Measurements from ENCODE around the gene SLC6A4. TPM values are rescaled to one million over a fixed set of nuclear protein-coding genes. Genes with fewer than 3 reads are reported as not detected.
"Not testable (repeated sequence)": the region's sequence is repeated elsewhere in the genome, so short reads cannot be mapped to it uniquely, and the experiment has no call there.

The SLC6A4 gene
- total RNA-seq, 1 donor from 2014 or later = not detected

DNA sequence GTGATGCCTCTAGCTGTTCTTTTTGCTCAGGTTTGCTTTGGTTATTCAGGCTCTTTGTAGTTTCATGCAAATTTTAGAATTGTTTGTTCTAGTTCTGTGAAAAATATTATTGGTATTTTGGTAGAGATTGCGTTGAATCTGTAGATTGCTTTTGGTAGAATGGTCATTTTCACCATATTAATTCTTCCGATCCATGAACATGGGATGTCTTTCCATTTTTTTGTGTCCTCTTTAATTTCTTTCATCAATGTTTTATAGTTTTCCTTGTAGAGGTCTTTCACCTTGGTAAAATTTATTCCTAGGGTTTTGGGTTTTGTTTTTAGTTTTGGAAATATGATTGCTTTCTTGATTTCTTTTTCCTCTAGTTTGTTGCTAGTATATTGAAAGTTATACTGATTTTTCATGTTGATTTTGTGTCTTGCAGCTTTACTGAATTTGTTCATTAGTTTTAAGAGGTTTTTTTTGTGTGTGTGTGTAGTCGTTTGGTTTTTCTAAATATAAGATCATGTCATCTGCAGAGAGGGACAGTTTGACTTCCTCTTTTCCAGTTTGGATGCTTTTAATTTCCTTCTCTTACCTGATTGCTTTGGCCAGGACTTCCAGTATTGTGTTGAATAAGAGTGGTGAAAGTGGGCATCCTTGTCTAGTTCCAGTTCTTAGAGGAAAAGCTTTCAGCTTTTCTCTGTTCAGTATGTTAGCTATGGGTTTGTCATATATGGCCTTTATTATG, 76.4 kb downstream of the SLC6A4 start:
- no peak for TF ChIP-seq CTCF (conservative IDR thresholded peaks at IDR 0.05)
- Mint-ChIP-seq H3K4me3 (no peak overlapping the region), H3K27ac (ENCODE audit: unreplicated experiment) (no peak overlapping the region), H3K4me1 (no peaks in the 10 kb centered on the region), H3K9me3 (peaks cover 18% of the 10 kb centered on the region), H3K27me3 (ENCODE audit: low read depth) (no peaks in the 10 kb centered on the region), H3K36me3 (ENCODE audit: low read depth) (peaks cover 42% of the 10 kb centered on the region)
- DNase-seq (ENCODE audit: low read depth, low spot score) = no peak

GRCh38 chr17:30155389-30155788, 80.1 kb downstream of the SLC6A4 start:
- Mint-ChIP-seq H3K36me3 (ENCODE audit: low read depth) (peaks cover 38% of the 10 kb centered on the region), H3K27ac (ENCODE audit: unreplicated experiment) (no peak overlapping the region), H3K27me3 (ENCODE audit: low read depth) (no peaks in the 10 kb centered on the region), H3K9me3 (peaks cover 14% of the 10 kb centered on the region), H3K4me3 (no peak overlapping the region), H3K4me1 (no peaks in the 10 kb centered on the region)
- no peak for DNase-seq (ENCODE audit: low read depth, low spot score)
- TF ChIP-seq CTCF (conservative IDR thresholded peaks at IDR 0.05) = no peak

- H3K27ac Mint-ChIP-seq (ENCODE audit: unreplicated experiment) = no peak overlapping the region
Observed at GRCh38 chr17:30153463-30153862, 82.0 kb downstream of the SLC6A4 start.

DNA sequence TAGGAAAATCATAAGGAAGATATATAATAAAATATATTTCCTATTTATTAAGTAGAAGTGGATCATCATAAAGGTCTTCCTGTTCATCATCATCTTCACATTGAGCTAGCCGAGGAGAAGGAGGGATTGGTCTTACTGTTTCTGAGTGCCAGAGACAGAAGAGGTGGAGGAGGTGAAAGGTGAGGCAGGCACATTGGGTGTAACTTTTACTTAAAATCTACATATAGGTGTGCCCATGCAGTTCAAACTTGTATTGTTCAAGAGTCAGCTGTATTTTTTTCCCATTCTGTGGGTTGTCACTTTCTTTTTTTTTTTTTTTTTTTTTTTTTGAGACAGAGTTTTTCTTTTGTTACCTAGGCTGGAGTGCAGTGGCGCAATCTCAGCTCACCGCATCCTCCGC, 84.0 kb downstream of the SLC6A4 start:
- no peak overlapping the region for H3K4me3 Mint-ChIP-seq
- no peak for DNase-seq (ENCODE audit: low read depth, low spot score)
- no peaks in the 10 kb centered on the region for H3K4me1 Mint-ChIP-seq
- H3K27me3 Mint-ChIP-seq (ENCODE audit: low read depth) = no peaks in the 10 kb centered on the region
- H3K9me3 Mint-ChIP-seq = no peaks in the 10 kb centered on the region
- H3K36me3 Mint-ChIP-seq (ENCODE audit: low read depth) = peaks cover 6% of the 10 kb centered on the region
- no peak for TF ChIP-seq CTCF (conservative IDR thresholded peaks at IDR 0.05)
- H3K27ac Mint-ChIP-seq (ENCODE audit: unreplicated experiment) = no peak overlapping the region

More at GRCh38 chr17:30153463-30153862, 82.0 kb downstream of the SLC6A4 start:
- TF ChIP-seq CTCF (conservative IDR thresholded peaks at IDR 0.05) = no peak
- peaks cover 20% of the 10 kb centered on the region for H3K36me3 Mint-ChIP-seq (ENCODE audit: low read depth)
- H3K27me3 Mint-ChIP-seq (ENCODE audit: low read depth) = no peaks in the 10 kb centered on the region
- peaks cover 4% of the 10 kb centered on the region for H3K9me3 Mint-ChIP-seq
- no peak overlapping the region for H3K4me3 Mint-ChIP-seq
- DNase-seq (ENCODE audit: low read depth, low spot score) = no peak
- H3K4me1 Mint-ChIP-seq = no peaks in the 10 kb centered on the region

GRCh38 chr17:30148376-30148775, 87.1 kb downstream of the SLC6A4 start:
- Mint-ChIP-seq H3K4me3 (no peak overlapping the region), H3K9me3 (no peaks in the 10 kb centered on the region), H3K36me3 (ENCODE audit: low read depth) (peaks cover 6% of the 10 kb centered on the region), H3K4me1 (no peaks in the 10 kb centered on the region), H3K27me3 (ENCODE audit: low read depth) (no peaks in the 10 kb centered on the region), H3K27ac (ENCODE audit: unreplicated experiment) (no peak overlapping the region)
- no peak for TF ChIP-seq CTCF (conservative IDR thresholded peaks at IDR 0.05)
- DNase-seq (ENCODE audit: low read depth, low spot score) = no peak

GRCh38 chr17:30147860-30148259, 87.6 kb downstream of the SLC6A4 start:
- not testable (repeated sequence) for H3K9me3 Mint-ChIP-seq; H3K4me1 Mint-ChIP-seq; DNase-seq (ENCODE audit: low read depth, low spot score); H3K27me3 Mint-ChIP-seq (ENCODE audit: low read depth); H3K27ac Mint-ChIP-seq (ENCODE audit: unreplicated experiment); H3K36me3 Mint-ChIP-seq (ENCODE audit: low read depth); H3K4me3 Mint-ChIP-seq
